GM12872 (cell line): ENCODE results near the gene TMEM143.

Experiments used
- TF ChIP-seq, protein P1 (sequence below): IDR thresholded peaks from 3 replicates; pipeline ENCODE4 v1.5.1; 2011; ENCODE audit warnings: low read depth, mild to moderate bottlenecking, low read length, moderate library complexity; ENCODE audit not compliant: insufficient read depth

TMEM143 gene

DNA sequence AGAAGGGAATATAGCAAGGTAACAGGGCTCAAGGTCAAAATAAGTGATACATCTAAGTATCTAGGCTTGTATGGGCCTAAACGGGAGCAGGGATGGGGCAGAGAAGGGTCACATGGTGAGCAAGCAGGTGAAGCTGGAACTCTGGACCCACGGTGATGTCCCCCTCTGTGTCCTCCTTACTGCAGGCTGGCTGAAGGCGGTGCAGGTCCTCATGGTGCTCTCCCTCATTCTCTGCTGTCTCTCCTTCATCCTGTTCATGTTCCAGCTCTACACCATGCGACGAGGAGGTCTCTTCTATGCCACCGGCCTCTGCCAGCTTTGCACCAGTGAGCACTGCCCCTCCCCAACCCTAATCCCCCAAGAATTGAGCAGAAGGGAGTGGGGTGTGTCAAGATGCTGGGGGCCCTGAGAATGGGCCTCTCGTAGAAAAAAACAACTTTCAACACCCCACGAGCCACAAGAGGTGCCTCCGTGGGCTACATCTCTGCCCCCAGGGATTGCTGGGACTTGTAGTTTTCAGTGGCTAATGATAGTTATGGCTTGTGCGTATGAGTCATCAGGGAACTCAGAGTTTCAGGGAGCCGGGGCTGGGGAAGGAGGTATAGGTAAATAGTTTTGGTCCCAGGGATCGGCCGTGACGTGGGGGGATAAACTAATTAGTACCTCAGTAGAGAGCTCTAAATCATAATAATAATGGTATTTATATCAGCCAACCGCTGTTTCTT is 34.4 kb downstream of the TMEM143 start:
- TF ChIP-seq, protein P1, sequence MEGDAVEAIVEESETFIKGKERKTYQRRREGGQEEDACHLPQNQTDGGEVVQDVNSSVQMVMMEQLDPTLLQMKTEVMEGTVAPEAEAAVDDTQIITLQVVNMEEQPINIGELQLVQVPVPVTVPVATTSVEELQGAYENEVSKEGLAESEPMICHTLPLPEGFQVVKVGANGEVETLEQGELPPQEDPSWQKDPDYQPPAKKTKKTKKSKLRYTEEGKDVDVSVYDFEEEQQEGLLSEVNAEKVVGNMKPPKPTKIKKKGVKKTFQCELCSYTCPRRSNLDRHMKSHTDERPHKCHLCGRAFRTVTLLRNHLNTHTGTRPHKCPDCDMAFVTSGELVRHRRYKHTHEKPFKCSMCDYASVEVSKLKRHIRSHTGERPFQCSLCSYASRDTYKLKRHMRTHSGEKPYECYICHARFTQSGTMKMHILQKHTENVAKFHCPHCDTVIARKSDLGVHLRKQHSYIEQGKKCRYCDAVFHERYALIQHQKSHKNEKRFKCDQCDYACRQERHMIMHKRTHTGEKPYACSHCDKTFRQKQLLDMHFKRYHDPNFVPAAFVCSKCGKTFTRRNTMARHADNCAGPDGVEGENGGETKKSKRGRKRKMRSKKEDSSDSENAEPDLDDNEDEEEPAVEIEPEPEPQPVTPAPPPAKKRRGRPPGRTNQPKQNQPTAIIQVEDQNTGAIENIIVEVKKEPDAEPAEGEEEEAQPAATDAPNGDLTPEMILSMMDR, result no peak

GRCh38 chr19:48325265-48325910 is 38.4 kb downstream of the TMEM143 start, which contains the start of gene EMP3:
TSS of gene EMP3 (plus strand) at chr19:48325552. CDS start at chr19:48326845, 1,293 bp downstream.
- TF ChIP-seq, protein P1, result no peak

GRCh38 chr19:48321622-48322591 is 41.8 kb downstream of the TMEM143 start:
- TF ChIP-seq, protein P1, result no peak

- TF ChIP-seq, protein P1, result no peak
These were observed 42.4 kb downstream of the TMEM143 start for GRCh38 chr19:48321372-48321621.

- TF ChIP-seq, protein P1, result peak; percentile 81
These were observed 43.8 kb downstream of the TMEM143 start for GRCh38 chr19:48319647-48320541.

GRCh38 chr19:48318286-48318987 is 45.3 kb downstream of the TMEM143 start:
- TF ChIP-seq, protein P1, result no peak
